GM12878 (cell line): ENCODE data around the gene ZBTB32. TPM values are rescaled to one million over a fixed set of nuclear protein-coding genes. Genes with fewer than 3 reads are reported as not detected.
A peak's percentile ranks its signal among the peaks of the same experiment; 100 is the strongest.

Experiments used
- BHLHE40 ChIP-seq, 2 experiments: fragments of 450-650 bp in 1 of 2; IDR thresholded peaks; 2 replicates each; pipeline ENCODE4 v1.6.1; 2011 to 2017; ENCODE audit warnings: low read depth in 2 of 2, borderline replicate concordance in 1 of 2, improper control_type of control experiment in 1 of 2, low read length in 1 of 2, mild to moderate bottlenecking in 1 of 2
- BMI1 ChIP-seq: fragments of 450-650 bp; IDR thresholded peaks from 2 replicates; pipeline ENCODE4 v1.6.1; 2016; ENCODE audit warnings: mild to moderate bottlenecking, moderate library complexity, borderline replicate concordance
- FOXK2 ChIP-seq: fragments of 450-650 bp; IDR thresholded peaks from 2 replicates; pipeline ENCODE4 v1.6.1; 2017; ENCODE audit warnings: mild to moderate bottlenecking, moderate library complexity
- HCFC1 ChIP-seq: fragments of 150-350 bp; IDR thresholded peaks from 2 replicates; pipeline ENCODE4 v1.6.1; 2014; ENCODE audit warnings: low read length
- IRF4 ChIP-seq: IDR thresholded peaks from 2 replicates; pipeline ENCODE4 v1.6.1; 2011; ENCODE audit warnings: low read depth, low read length
- JUND ChIP-seq: IDR thresholded peaks from 2 replicates; pipeline ENCODE4 v1.6.1; 2012; ENCODE audit warnings: low read depth, mild to moderate bottlenecking, low read length, improper control_type of control experiment, moderate library complexity
- MEF2A ChIP-seq: IDR thresholded peaks from 2 replicates; pipeline ENCODE4 v1.6.1; 2011; ENCODE audit warnings: low read depth, mild to moderate bottlenecking, low read length, moderate library complexity; ENCODE audit not compliant: insufficient read depth
- MYC ChIP-seq: IDR thresholded peaks from 2 replicates; pipeline ENCODE4 v1.6.1; 2011; ENCODE audit warnings: mild to moderate bottlenecking, low read length, moderate library complexity, inconsistent platforms; ENCODE audit not compliant: insufficient read depth, insufficient replicate concordance, insufficient read length, severe bottlenecking
- NFXL1 ChIP-seq: fragments of 450-650 bp; IDR thresholded peaks from 2 replicates; pipeline ENCODE4 v1.6.1; 2017; ENCODE audit warnings: antibody characterized with exemption, mild to moderate bottlenecking, borderline replicate concordance
- NFYB ChIP-seq: IDR thresholded peaks from 2 replicates; pipeline ENCODE4 v1.6.1; 2011; ENCODE audit warnings: low read depth, mild to moderate bottlenecking, low read length, improper control_type of control experiment, moderate library complexity; ENCODE audit not compliant: insufficient read depth
- NR2C2 ChIP-seq: IDR thresholded peaks from 2 replicates; pipeline ENCODE4 v1.6.1; 2011; ENCODE audit warnings: borderline replicate concordance, low read depth; ENCODE audit not compliant: control insufficient read depth, insufficient read length
- NR2F1 ChIP-seq: fragments of 450-650 bp; conservative IDR thresholded peaks from 2 replicates; pipeline ENCODE4 v1.6.1; 2017; ENCODE audit warnings: mild to moderate bottlenecking
- PBX3 ChIP-seq: IDR thresholded peaks from 2 replicates; pipeline ENCODE4 v1.6.1; 2011; ENCODE audit warnings: mild to moderate bottlenecking, low read depth, low read length, moderate library complexity; ENCODE audit not compliant: insufficient replicate concordance
- RELA ChIP-seq: fragments of 450-650 bp; IDR thresholded peaks from 2 replicates; pipeline ENCODE4 v1.8.0; 2014; ENCODE audit warnings: borderline replicate concordance; ENCODE audit not compliant: partially characterized antibody
- RELB ChIP-seq: fragments of 450-650 bp; IDR thresholded peaks from 2 replicates; pipeline ENCODE4 v1.6.1; 2017; ENCODE audit warnings: low read depth, mild to moderate bottlenecking, moderate library complexity
- SMARCA5 ChIP-seq: fragments of 450-650 bp; IDR thresholded peaks from 2 replicates; pipeline ENCODE4 v1.6.1; 2017; ENCODE audit warnings: mild to moderate bottlenecking
- SP1 ChIP-seq: IDR thresholded peaks from one replicate; pipeline ENCODE4 v1.6.1; 2011; ENCODE audit warnings: low read depth, low read length
- SRF ChIP-seq, 2 experiments: IDR thresholded peaks; 2 replicates each; pipeline ENCODE4 v1.6.1; 2011; ENCODE audit warnings: low read depth in 2 of 2, low read length in 2 of 2, mild to moderate bottlenecking in 1 of 2, moderate library complexity in 1 of 2
- STAT3 ChIP-seq: IDR thresholded peaks from 2 replicates; pipeline ENCODE4 v1.6.1; 2011; ENCODE audit warnings: low read depth, low read length, improper control_type of control experiment
- WRNIP1 ChIP-seq: IDR thresholded peaks from 2 replicates; pipeline ENCODE4 v1.6.1; 2011; ENCODE audit warnings: low read depth, low read length, improper control_type of control experiment, borderline replicate concordance
- ZNF217 ChIP-seq: fragments of 450-650 bp; IDR thresholded peaks from 2 replicates; pipeline ENCODE4 v1.6.1; 2017; ENCODE audit warnings: antibody characterized with exemption, mild to moderate bottlenecking
- ZNF592 ChIP-seq: fragments of 450-650 bp; IDR thresholded peaks from 2 replicates; pipeline ENCODE4 v1.6.1; 2017; ENCODE audit warnings: mild to moderate bottlenecking, moderate library complexity
- ZNF622 ChIP-seq: fragments of 450-650 bp; IDR thresholded peaks from 2 replicates; pipeline ENCODE4 v1.6.1; 2017; ENCODE audit warnings: mild to moderate bottlenecking, inconsistent platforms
- polyA plus RNA-seq, 11 experiments: library from polyadenylated mRNA; depleted of rRNA in 4 of 11; unstranded in 6 of 11; stranded (reverse) in 5 of 11; fragments of >200 nt; fragmentation: Nextera tagmentation in 4 of 11; fragmentation: Illumina TruSeq in 1 of 11; extraction: Ambion mirVana in 4 of 11; extraction: Trizol in 1 of 11; gene quantifications; 1 replicate in 1 of 11; 2 replicates in 10 of 11; pipeline versions ENCODE4 v1.2.1 to v1.2.3, GENCODE V29; 2011 to 2016; ENCODE audit warnings: inconsistent platforms in 2 of 11, missing spikeins in 2 of 11, low read depth in 1 of 11
- total RNA-seq, 4 experiments: library from RNA; depleted of rRNA in 3 of 4; stranded (reverse); fragments of >200 nt in 3 of 4; fragmentation: Illumina TruSeq in 1 of 4; extraction: Trizol in 1 of 4; gene quantifications; 2 replicates each; pipeline versions ENCODE4 v1.2.1 to v1.2.3, GENCODE V29; 2013 to 2021

Gene ZBTB32
- total and polyA plus RNA-seq, 10 of the 15 experiments (the other 5 are each of a cell fraction or from before 2014, with no cell fraction given) = 1.0 to 46.7 (median 16.0) TPM

GRCh38 chr19:35740423-35741202 lies 36.3 kb downstream of the ZBTB32 start (continued):
- TF ChIP-seq RELB (peak; percentile 70), WRNIP1 (no peak), MYC (no peak), PBX3 (peak; percentile 46), IRF4 (no peak), ZNF217 (no peak), RELA (no peak), NFXL1 (no peak), ZNF592 (no peak), MEF2A (no peak), SRF (IDR thresholded peaks at IDR 0.05; ENCODE audit: low read depth in 2 of 2, low read length in 2 of 2) (no peak), FOXK2 (no peak; the same call in 1 of the 2 replicates), STAT3 (no peak), HCFC1 (no peak), SMARCA5 (no peak), ZNF622 (no peak), JUND (no peak), NFYB (peak; percentile 74; the same call in 1 of the 2 replicates), SP1 (peak; percentile 88), BMI1 (no peak), NR2F1 (peak; percentile 82), NR2C2 (no peak), BHLHE40 (IDR thresholded peaks at IDR 0.05; ENCODE audit: borderline replicate concordance in 1 of 2, low read depth in 2 of 2, low read length in 1 of 2) (peak in 1 of 2 experiments; percentile 44; a peak in 2 of 4 replicates)
